Measurements from ENCODE around the gene IMMP1L. TPM values are rescaled to one million over a fixed set of nuclear protein-coding genes. Genes with fewer than 3 reads are reported as not detected.

IMMP1L gene, protein sequence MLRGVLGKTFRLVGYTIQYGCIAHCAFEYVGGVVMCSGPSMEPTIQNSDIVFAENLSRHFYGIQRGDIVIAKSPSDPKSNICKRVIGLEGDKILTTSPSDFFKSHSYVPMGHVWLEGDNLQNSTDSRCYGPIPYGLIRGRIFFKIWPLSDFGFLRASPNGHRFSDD
- total RNA-seq (2022; extraction: Qiagen RNA extraction; ENCODE audit: low read depth), result 30.3 to 60.1 TPM (median 38.3 TPM) in 5 replicates

DNA sequence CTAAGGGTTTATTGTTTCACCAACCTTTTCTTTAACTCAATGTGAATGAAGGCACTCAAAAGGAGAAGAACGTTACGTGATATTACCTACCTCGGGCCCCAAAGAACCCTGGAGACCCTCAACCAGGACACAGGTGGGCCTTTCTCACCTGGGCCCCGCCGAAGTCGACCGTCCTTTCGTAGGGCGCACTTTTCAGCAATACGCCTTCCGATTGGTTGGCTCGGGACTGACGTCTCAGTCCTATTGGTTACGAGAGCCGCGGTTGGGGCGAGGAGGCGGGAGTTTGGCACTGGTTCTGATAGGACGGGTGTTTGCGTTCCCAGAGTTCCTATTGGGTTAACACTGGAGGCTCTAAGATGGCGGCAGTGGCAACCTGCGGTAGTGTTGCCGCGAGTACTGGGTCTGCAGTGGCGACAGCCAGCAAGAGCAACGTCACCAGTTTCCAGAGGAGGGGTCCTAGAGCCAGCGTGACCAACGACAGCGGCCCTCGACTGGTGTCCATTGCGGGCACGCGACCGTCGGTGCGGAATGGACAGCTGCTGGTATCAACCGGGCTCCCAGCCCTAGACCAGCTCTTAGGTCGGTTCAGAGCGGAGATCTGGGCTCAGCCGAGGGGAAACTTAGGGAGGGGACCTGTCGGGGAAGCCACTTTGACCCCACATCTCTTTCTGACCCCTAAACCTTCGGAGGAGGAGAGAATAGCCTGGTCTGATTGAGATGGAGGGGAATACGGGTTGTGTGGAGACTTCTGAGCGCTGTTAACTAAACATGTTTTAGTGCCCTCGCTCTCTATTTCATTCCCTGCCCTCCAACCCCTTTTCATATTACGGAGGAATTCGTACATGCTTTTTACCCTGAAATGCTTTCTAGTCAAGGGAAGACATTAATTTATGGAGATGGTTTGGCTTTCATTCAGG, at the start of gene IMMP1L, which contains the start of gene ELP4:
Gene IMMP1L, minus strand, starts transcription at position 194 of the 917 bp plus-strand sequence. CDS start 46,346 bp downstream, outside the sequence.
Gene ELP4, plus strand, starts transcription at position 339 of the 917 bp plus-strand sequence. Its CDS starts 18 bp downstream, at position 357.

Other genes starting within 250 kb of the IMMP1L start
- gene DCDC1, start 139.9 kb downstream of the IMMP1L start, total RNA-seq (2022; extraction: Qiagen RNA extraction; ENCODE audit: low read depth), result 0.30 to 0.64 TPM (median 0.49 TPM) in 5 replicates
- gene DNAJC24, start 139.8 kb downstream of the IMMP1L start, total RNA-seq (2022; extraction: Qiagen RNA extraction; ENCODE audit: low read depth), result 8.6 to 14.5 TPM (median 10.6 TPM) in 5 replicates
- 7.3 to 10.1 TPM (median 8.6 TPM) in 5 replicates for gene ELP4, start 145 bp upstream of the IMMP1L start, total RNA-seq (2022; extraction: Qiagen RNA extraction; ENCODE audit: low read depth)

Data from A549 treated with CpdA at 1 μM for 4 hours (cell line).